IMR-90 (cell line): ENCODE data around the gene GJA8.
"Not testable (repeated sequence)": the region's sequence is repeated elsewhere in the genome, so short reads cannot be mapped to it uniquely, and the experiment has no call there.

ENCODE experiments used
- MAFK ChIP-seq: IDR thresholded peaks from 2 replicates; pipeline ENCODE4 v1.6.1; 2012; ENCODE audit warnings: low read depth, low read length, improper control_type of control experiment
- POLR2A ChIP-seq: IDR thresholded peaks from 2 replicates; pipeline ENCODE4 v1.6.1; 2012; ENCODE audit warnings: mild to moderate bottlenecking, low read depth, low read length
- SMC3 ChIP-seq: fragments of 150-350 bp; IDR thresholded peaks from 2 replicates; pipeline ENCODE4 v1.6.1; 2016; ENCODE audit warnings: low read depth, mild to moderate bottlenecking, antibody characterized with exemption, low read length, moderate library complexity
- TF ChIP-seq, protein P1 (sequence below): conservative IDR thresholded peaks from 2 replicates; pipeline ENCODE4 v1.5.1; 2012; ENCODE audit warnings: mild to moderate bottlenecking, low read depth, low read length, improper control_type of control experiment

DNA sequence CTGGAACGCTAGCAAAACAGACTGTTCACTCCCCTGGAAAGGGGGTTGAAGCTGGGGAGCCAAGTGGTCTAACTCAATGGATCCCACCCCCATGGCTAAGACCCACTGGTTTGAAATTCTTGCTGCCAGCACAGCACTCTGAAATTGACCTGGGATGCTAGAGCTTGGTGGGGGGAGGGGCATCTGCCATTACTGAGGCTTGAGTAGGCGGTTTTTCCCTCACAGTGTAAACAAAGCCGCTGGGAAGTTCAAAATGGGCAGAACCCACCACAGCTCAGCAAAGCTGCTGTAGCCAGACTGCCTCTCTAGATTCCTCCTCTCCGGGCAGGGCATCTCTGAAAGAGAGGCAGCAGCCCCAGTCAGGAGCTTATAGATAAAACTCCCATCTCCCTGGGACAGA is 47.6 kb upstream of the GJA8 start:
- TF ChIP-seq, protein P1, sequence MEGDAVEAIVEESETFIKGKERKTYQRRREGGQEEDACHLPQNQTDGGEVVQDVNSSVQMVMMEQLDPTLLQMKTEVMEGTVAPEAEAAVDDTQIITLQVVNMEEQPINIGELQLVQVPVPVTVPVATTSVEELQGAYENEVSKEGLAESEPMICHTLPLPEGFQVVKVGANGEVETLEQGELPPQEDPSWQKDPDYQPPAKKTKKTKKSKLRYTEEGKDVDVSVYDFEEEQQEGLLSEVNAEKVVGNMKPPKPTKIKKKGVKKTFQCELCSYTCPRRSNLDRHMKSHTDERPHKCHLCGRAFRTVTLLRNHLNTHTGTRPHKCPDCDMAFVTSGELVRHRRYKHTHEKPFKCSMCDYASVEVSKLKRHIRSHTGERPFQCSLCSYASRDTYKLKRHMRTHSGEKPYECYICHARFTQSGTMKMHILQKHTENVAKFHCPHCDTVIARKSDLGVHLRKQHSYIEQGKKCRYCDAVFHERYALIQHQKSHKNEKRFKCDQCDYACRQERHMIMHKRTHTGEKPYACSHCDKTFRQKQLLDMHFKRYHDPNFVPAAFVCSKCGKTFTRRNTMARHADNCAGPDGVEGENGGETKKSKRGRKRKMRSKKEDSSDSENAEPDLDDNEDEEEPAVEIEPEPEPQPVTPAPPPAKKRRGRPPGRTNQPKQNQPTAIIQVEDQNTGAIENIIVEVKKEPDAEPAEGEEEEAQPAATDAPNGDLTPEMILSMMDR = not testable (repeated sequence)
- TF ChIP-seq POLR2A, MAFK, SMC3: not testable (repeated sequence)
